CD14-positive monocyte (primary cell): ENCODE results near the gene BARHL1. TPM values are rescaled to one million over a fixed set of nuclear protein-coding genes. Genes with fewer than 3 reads are reported as not detected.

Source experiments
- DNase-seq, 3 donors: peaks; one replicate each; pipeline ENCODE4 v3.0.0-alpha.2; 2011 to 2022
- H2AFZ ChIP-seq: 2 replicates; pipeline ENCODE4 v1.6.0; 2012; ENCODE audit warnings: mild to moderate bottlenecking, low read depth, low read length, inconsistent platforms; ENCODE audit not compliant: insufficient read depth, poor library complexity, severe bottlenecking
- H3K27ac ChIP-seq, 2 donors: 1 replicate in 1 of 2; 2 replicates in 1 of 2; pipeline ENCODE4 v1.5.1; 2012 to 2013; ENCODE audit warnings: low read length in 2 of 2, control low read depth in 1 of 2, inconsistent platforms in 1 of 2, low read depth in 1 of 2, mild to moderate bottlenecking in 1 of 2
- H3K27me3 ChIP-seq, 2 donors: one replicate each; pipeline versions ENCODE4 v1.6.0 to v1.6.1; 2011 to 2013; ENCODE audit warnings: low read length in 2 of 2; ENCODE audit not compliant: control insufficient read depth in 2 of 2, insufficient read depth in 2 of 2
- H3K36me3 ChIP-seq, 2 donors: replicated peaks in 1 of 2; 1 replicate in 1 of 2; 2 replicates in 1 of 2; pipeline versions ENCODE4 v1.5.1 to v1.6.1; 2012 to 2013; ENCODE audit warnings: low read length in 2 of 2, control low read depth in 1 of 2, inconsistent platforms in 1 of 2, mild to moderate bottlenecking in 1 of 2; ENCODE audit not compliant: insufficient read depth in 2 of 2, control insufficient read depth in 1 of 2
- H3K4me1 ChIP-seq, 2 donors: 1 replicate in 1 of 2; 2 replicates in 1 of 2; pipeline versions ENCODE4 v1.5.1 to v1.6.1; 2012 to 2013; ENCODE audit warnings: low read length in 2 of 2, control low read depth in 1 of 2, inconsistent platforms in 1 of 2, mild to moderate bottlenecking in 1 of 2, moderate library complexity in 1 of 2; ENCODE audit not compliant: insufficient read depth in 2 of 2, control insufficient read depth in 1 of 2
- H3K4me2 ChIP-seq: replicated peaks from 2 replicates; pipeline ENCODE3; 2012; ENCODE audit warnings: low read length, moderate library complexity, mild to moderate bottlenecking; ENCODE audit not compliant: poor library complexity, severe bottlenecking; ENCODE audit errors: extremely low read depth
- H3K4me3 ChIP-seq, 3 experiments: fragments of 200-600 bp in 1 of 3; sonication (generic) in 1 of 3; replicated peaks in 1 of 3; 1 replicate in 2 of 3; 2 replicates in 1 of 3; pipeline ENCODE4 v1.5.1; 2011 to 2013; ENCODE audit warnings: low read length in 3 of 3, mild to moderate bottlenecking in 3 of 3, control low read depth in 2 of 3, low read depth in 2 of 3, inconsistent platforms in 1 of 3, moderate library complexity in 1 of 3
- H3K79me2 ChIP-seq: 2 replicates; pipeline ENCODE4 v1.6.0; 2012; ENCODE audit warnings: mild to moderate bottlenecking, control low read depth, inconsistent platforms, low read length, moderate library complexity; ENCODE audit not compliant: insufficient read depth
- H3K9ac ChIP-seq: 2 replicates; pipeline ENCODE4 v1.6.0; 2017; ENCODE audit warnings: low read length, mild to moderate bottlenecking; ENCODE audit not compliant: insufficient read depth, poor library complexity, severe bottlenecking
- H3K9me3 ChIP-seq, 2 donors: replicated peaks in 1 of 2; 1 replicate in 1 of 2; 2 replicates in 1 of 2; pipeline versions ENCODE4 v1.5.1 to v1.6.1; 2012 to 2013; ENCODE audit warnings: low read length in 2 of 2, control low read depth in 1 of 2; ENCODE audit not compliant: control insufficient read depth in 1 of 2, insufficient read depth in 1 of 2
- H4K20me1 ChIP-seq: 2 replicates; pipeline ENCODE4 v1.6.0; 2012; ENCODE audit warnings: mild to moderate bottlenecking, low read length, control low read depth, moderate library complexity; ENCODE audit not compliant: insufficient read depth
- H3K27ac Mint-ChIP-seq, 7 donors: one replicate each; pipeline ENCODE4 v1.8.0; 2020; ENCODE audit warnings: mild to moderate bottlenecking in 7 of 7, mixed read lengths in 7 of 7, moderate library complexity in 6 of 7, inconsistent platforms in 2 of 7
- H3K27me3 Mint-ChIP-seq, 3 donors: one replicate each; pipeline ENCODE4 v1.8.0; 2021 to 2022; ENCODE audit warnings: low read depth in 3 of 3, mild to moderate bottlenecking in 3 of 3, mixed read lengths in 3 of 3, moderate library complexity in 3 of 3, inconsistent platforms in 1 of 3
- H3K36me3 Mint-ChIP-seq, 2 donors: one replicate each; pipeline ENCODE4 v1.8.0; 2020; ENCODE audit warnings: mixed read lengths in 2 of 2, inconsistent platforms in 1 of 2, mild to moderate bottlenecking in 1 of 2
- H3K4me1 Mint-ChIP-seq: one replicate; pipeline ENCODE4 v1.8.0; 2020; ENCODE audit warnings: mild to moderate bottlenecking, mixed read lengths
- H3K4me3 Mint-ChIP-seq, 2 donors: one replicate each; pipeline ENCODE4 v1.8.0; 2020; ENCODE audit warnings: mild to moderate bottlenecking in 2 of 2, mixed read lengths in 2 of 2, moderate library complexity in 1 of 2
- H3K9me3 Mint-ChIP-seq, 7 donors: one replicate each; pipeline ENCODE4 v1.8.0; 2020 to 2022; ENCODE audit warnings: mixed read lengths in 7 of 7, mild to moderate bottlenecking in 6 of 7, moderate library complexity in 6 of 7, inconsistent platforms in 2 of 7
- CTCF ChIP-seq: fragments of 200-600 bp; IDR thresholded peaks from one replicate; pipeline ENCODE4 v1.8.0; 2022; ENCODE audit warnings: antibody characterized with exemption, mild to moderate bottlenecking
- whole genome bisulfite sequencing: methylation state at CpG from one replicate; pipeline ENCODE4 v1.1.5; 2013; ENCODE audit warnings: missing lambda C conversion rate; ENCODE audit not compliant: insufficient coverage; 5-methylcytosine and 5-hydroxymethylcytosine counted together
- intact Hi-C, 2 donors: fragments of 100-400 bp; cut with micrococcal nuclease; formaldehyde crosslinking; loops; one replicate each; pipeline versions ENCODE4 v1.15.0 to v1.15.1; 2023
- polyA plus RNA-seq, 3 donors: library from polyadenylated mRNA; depleted of rRNA in 1 of 3; unstranded in 2 of 3; stranded (reverse) in 1 of 3; fragments of 300-500 nt in 2 of 3; fragments of >200 nt in 1 of 3; fragmentation: Illumina TruSeq in 2 of 3; gene quantifications; 1 replicate in 2 of 3; 2 replicates in 1 of 3; pipeline ENCODE4 v1.2.3, GENCODE V29; 2012 to 2021

Gene BARHL1
- polyA plus RNA-seq, 3 donors = not detected

- Histone ChIP-seq H3K9ac (no peak overlapping the region), H3K27me3 (no peaks in the 10 kb centered on the region), H4K20me1 (no peaks in the 10 kb centered on the region), H2AFZ (no peak overlapping the region), H3K79me2 (no peaks in the 10 kb centered on the region), H3K27ac (no peak overlapping the region), H3K4me2 (no peak overlapping the region), H3K36me3 (peaks cover 23 to 57% of the 10 kb centered on the region in 2 donors), H3K4me3 (no peak overlapping the region), H3K9me3 (no peaks in the 10 kb centered on the region), H3K4me1 (no peaks in the 10 kb centered on the region)
- TF ChIP-seq CTCF = no peak
- no peak overlapping the region for H3K4me3 Mint-ChIP-seq
- H3K9me3 Mint-ChIP-seq = no peaks in the 10 kb centered on the region
- intact Hi-C loops = no loop called here
- H3K36me3 Mint-ChIP-seq = peaks cover 62 to 67% of the 10 kb centered on the region in 2 donors
- 92% methylated on average over 8 of the region's 11 CpGs for WGBS
- no peaks in the 10 kb centered on the region for H3K4me1 Mint-ChIP-seq
- H3K27ac Mint-ChIP-seq = no peak overlapping the region
- DNase-seq = no peak
- H3K27me3 Mint-ChIP-seq = peaks cover 0 to 3% (median 0%) of the 10 kb centered on the region in 3 donors
Observed at GRCh38 chr9:132627594-132627993, 45.2 kb downstream of the BARHL1 start.

- no peak overlapping the region for H2AFZ ChIP-seq
- peaks cover 58 to 59% of the 10 kb centered on the region in 2 donors for H3K36me3 Mint-ChIP-seq
- H3K9me3 Mint-ChIP-seq = no peaks in the 10 kb centered on the region
- H3K4me3 Mint-ChIP-seq = no peak overlapping the region
- peaks cover 0 to 3% (median 0%) of the 10 kb centered on the region in 3 donors for H3K27me3 Mint-ChIP-seq
- H3K27ac Mint-ChIP-seq = no peak overlapping the region
- TF ChIP-seq CTCF = no peak
- 95% methylated on average over 5 of the region's 8 CpGs for WGBS
- no peak overlapping the region for H3K9ac ChIP-seq
- no peak overlapping the region for H3K4me2 ChIP-seq
- DNase-seq = no peak
- H3K79me2 ChIP-seq = no peaks in the 10 kb centered on the region
- H3K27ac ChIP-seq = no peak overlapping the region
- H3K27me3 ChIP-seq = no peaks in the 10 kb centered on the region
- peaks cover 21 to 54% of the 10 kb centered on the region in 2 donors for H3K36me3 ChIP-seq
- H3K4me3 ChIP-seq = no peak overlapping the region
- H4K20me1 ChIP-seq = no peaks in the 10 kb centered on the region
- no peaks in the 10 kb centered on the region for H3K4me1 ChIP-seq
- no peaks in the 10 kb centered on the region for H3K9me3 ChIP-seq
- intact Hi-C loops = no loop called here
- H3K4me1 Mint-ChIP-seq = no peaks in the 10 kb centered on the region
Observed at GRCh38 chr9:132628746-132629145, 46.3 kb downstream of the BARHL1 start.
